Colon (tissue), 2 donors: ENCODE results near the gene EVA1A.

Experiments used
- FAIRE-seq: peaks from 2 replicates; lab custom pipeline; 2012; peaks lifted over from hg19 to GRCh38; lab: Jason Lieb, UNC
- donor health status: control.
- donor health status: control.

The EVA1A gene

DNA sequence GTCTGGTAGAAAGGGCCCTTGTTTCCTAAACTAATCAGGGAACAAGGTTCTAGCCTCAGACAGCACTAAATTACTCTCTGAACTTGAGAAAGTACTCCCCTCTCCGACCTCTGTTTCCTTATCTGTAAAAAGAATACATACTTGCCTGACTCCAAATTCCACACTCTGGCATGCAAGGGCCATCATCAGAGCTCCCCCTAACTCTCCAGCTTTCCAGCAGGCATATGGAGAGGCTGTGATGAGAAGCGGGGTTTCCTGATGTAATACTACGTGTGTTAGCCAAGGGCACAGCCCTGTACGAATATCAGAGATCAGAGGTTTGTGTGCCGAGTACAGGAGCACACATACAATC lies 1.8 kb upstream of the EVA1A start:
- FAIRE-seq: no peak

DNA sequence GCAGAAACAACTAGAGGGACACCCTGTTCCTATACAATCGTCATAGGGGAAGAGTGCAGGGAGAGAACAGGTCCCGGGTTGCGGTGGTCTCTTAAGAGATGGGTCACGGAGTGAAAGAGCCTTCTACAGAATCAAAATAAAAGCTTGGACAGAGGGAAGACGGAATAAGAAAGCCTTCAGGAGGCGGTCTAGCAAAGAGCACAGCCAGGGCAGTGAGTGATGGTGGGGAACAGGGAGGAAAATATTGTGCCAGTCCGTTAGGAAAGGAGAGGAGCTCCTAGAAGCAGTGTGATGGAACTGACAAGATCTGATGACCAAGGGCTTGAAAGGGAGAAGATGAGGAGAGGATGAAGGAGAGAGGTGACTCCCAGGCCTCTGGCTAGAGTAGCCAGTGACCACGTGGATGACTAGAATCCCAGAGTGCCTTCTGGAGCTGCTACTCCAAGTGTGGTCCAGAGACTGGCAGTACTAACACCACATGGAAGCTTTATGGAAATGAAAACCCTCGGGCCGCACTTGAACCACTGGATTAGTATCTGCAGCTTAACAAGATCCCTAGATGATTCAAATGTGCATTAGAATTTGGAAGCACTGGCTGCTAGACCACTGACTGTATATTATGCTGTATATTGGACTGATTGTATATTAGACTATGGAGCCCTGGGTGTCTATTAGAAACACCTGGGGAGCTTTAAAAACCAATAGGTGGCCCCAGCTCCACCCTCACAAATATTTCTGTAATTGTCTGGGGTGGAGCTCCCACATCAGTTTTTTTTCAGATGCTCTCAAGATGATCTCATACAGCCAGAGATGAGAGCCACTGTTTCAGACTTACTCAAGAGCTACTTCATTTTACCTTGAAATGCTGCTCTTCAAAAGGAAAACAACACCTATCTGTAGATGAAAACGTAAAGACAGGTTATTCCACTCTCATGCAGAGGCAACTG lies 1.1 kb upstream of the EVA1A start:
- FAIRE-seq: no peak

DNA sequence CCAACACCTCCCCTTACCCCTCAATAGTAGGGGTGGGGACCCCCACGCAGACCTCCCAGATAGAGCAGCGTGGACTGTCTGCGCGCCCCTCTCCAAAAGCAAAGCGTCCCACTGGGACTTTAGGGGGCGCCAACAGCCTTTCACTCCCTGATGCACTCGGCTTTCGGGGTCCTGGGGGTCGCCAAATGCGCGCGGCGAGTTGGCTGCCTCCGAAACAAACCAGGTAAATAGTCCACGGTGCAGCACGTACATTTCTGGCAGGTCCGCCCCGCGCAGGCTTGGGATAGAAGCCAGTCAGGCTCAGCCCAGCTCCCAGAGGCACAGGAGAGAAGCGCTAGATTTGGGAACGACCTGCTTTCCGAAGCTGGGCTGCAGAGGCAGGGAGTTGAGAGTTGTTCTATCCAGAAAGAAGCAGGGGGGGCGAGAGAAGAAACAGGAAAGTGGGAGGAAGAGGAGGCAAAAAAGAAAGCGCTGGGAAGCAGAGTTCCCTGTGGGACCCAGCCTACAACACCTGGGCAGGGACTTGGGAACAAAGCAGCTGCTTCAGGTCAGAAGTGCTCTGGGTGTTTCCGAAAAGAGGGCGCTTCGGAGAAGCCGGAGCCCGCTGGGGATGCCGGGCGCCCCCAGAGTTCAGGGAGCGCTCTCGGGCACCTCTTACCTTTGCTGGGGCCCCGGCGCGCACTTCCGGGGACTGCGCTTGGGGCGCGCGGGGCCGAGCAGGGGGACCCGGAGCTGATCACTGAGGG lies 544 bp downstream of the EVA1A start:
- no peak for FAIRE-seq

- no peak for FAIRE-seq
Observed at GRCh38 chr2:75559680-75560021, 1.1 kb downstream of the EVA1A start.

DNA sequence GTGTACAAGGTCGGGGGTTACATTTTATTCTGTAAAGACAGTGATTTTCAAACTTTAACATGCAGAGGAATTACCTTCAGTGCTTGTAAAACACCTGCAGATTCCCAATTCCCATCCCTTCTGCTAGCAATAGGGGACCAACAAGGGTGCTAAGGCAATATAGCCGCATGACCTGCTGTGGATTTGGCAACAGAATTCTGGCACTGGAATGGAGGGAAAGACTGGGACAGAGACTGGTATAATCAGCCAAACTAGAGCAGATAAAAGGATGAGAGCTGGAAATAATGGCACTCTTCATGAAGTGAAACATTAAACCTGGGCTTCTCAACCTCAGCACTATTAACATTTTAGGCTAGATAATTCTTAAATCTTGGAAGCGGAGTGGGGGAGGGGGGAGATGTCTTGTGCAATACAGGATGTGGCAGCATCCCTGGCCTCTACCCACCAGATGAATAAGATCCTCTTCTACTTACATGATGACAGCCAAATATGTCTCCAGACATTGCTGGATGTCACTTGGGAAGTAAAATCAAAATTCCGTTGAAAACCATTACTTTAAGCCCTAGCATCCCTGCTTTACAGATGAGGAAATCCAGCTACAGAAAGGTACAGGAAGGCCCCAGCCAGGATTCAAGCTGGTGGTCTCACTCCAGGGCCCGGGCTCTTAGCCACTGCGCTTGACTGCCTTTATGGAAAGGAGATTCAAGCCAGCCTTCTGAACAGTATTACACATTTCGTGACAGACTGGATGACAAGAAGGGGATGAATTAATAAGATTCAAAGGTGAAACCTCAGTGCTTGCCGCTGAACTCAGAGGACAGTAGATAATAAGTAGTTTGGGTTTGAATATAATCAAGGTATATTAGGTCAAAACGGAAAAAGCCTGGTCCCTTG lies 1.7 kb downstream of the EVA1A start:
- FAIRE-seq: no peak

- FAIRE-seq: no peak
Observed at GRCh38 chr2:75558136-75558535, 2.6 kb downstream of the EVA1A start.

GRCh38 chr2:75557474-75558133 lies 3.1 kb downstream of the EVA1A start:
- no peak for FAIRE-seq

DNA sequence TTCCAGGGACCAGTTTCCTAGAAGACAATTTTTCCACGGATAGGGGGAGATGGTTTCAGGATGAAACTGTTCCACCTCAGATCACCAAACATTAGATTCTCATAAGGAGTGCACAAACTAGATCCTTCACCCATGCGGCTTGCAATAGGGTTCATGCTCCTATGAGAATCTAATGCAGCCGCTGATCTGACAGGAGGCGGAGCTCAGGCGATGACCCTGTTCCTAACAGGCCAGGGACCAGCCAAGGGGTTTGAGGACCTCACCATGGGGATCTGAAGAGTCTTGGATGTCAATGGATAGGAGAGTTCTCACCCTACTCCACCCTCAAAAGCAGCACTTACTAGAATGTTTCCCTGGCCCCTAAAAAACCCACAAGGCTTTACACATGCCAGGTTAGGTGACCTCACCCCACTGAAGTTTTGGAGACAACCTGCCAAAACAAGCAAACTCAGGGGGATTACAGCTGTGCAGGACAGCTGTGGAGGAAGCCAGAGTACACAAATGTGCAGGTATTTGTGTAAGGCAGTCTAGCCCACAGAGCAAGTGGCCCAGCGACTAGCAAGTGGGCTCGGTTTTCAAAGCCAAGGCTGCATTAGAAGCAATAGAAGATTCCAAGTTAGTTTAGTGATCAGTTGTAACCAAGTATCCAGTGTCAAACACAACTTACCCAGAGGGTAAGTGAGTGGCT lies 3.9 kb downstream of the EVA1A start:
- no peak for FAIRE-seq

GRCh38 chr2:75555701-75556100 lies 5.0 kb downstream of the EVA1A start:
- FAIRE-seq: no peak

DNA sequence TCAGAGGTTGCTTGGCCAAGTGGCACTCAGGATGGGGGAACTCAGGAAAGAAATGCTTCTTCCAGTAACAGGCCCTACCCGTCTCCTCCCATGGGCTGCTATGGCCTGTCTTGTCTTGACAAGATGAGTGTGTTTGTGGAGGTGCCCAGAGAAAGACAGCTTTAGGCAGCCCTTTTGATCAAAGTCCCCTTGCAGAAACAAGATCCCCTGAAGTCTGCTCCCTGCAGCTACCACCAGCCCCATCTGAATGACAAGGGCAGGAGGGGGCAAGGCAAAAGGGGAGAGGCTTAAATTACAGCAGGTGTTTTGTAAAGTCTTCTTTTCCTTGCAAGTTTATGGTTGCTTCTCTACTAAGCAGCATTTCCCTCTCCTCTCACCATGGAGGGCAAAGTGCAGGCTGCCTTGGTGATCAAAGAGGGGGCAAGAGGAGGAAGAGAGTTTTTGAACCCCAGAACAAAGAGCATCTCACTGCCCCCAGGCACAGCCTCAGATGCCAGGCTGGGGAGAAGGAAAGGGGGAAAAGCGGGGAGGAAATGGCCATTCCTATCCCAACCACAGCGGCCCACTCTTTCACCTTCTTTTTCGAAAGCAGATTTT lies 6.7 kb downstream of the EVA1A start:
- no peak for FAIRE-seq

- FAIRE-seq: no peak
Observed at GRCh38 chr2:75552222-75552621, 8.5 kb downstream of the EVA1A start.

GRCh38 chr2:75551434-75551833 lies 9.3 kb downstream of the EVA1A start:
- FAIRE-seq: no peak

DNA sequence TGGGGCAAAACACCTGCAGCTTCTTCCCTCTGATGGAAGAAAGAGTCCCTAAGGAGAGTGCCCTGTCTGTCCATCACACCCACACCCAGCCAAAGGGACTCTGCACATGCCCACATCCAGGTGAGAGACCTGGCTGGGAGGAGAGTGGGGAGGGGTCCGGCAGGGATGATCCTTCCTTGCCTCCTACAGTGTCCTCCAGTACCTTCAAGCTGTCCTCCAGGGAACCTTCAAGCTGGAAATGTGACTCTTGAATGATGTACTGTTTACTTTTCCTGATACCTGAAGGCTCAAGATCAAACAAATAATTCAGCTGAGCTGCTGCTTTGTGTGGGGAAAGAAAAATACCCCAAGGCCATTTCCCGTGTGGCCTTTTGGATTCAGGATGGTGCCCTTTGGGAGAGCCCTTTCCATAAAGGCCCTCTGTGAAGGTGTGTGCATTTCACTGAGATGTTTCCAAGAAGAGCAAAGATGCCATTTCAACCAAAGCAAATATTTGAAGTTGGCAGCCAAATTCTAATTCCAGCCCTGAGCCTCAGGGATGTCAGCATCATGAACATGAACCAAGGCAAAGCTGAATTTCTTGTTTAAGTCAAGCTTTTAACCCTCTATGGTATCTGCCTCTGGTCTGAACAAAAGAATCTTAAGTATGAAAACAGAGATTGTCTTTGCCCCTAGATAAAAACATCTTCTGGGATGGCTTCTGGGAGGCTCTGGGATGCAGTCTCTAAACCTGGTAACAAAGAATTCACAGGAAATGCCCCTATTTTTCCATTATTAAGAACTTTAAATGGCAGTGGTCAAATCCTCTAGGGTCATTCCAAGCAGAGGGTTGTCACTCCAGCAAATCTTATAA lies 11.1 kb downstream of the EVA1A start:
- FAIRE-seq: no peak

DNA sequence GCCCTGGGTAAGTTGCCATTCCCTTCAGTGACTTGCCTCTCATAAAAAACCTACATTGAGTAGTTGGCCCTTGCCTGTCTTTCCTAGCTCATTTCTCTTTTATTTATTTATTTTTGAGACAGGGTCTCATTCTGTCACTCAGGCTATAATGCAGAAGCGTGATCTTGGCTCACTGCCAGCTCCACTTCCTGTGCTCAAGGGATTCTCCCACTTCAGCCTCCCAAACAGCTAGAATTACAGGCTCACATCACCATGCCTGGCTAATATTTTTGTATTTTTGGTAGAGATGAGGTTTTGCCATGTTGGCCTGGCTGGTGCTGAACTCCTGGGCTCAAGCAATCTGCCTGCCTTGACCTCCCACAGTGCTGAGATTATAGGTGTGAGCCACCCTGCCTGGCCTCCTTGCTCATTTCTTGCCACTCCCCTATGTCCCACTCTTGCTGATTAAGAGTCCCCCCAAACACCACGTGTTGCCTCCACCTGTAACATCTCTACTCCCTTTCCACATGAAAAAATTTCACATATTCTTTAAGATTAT lies 12.6 kb downstream of the EVA1A start:
- no peak for FAIRE-seq

DNA sequence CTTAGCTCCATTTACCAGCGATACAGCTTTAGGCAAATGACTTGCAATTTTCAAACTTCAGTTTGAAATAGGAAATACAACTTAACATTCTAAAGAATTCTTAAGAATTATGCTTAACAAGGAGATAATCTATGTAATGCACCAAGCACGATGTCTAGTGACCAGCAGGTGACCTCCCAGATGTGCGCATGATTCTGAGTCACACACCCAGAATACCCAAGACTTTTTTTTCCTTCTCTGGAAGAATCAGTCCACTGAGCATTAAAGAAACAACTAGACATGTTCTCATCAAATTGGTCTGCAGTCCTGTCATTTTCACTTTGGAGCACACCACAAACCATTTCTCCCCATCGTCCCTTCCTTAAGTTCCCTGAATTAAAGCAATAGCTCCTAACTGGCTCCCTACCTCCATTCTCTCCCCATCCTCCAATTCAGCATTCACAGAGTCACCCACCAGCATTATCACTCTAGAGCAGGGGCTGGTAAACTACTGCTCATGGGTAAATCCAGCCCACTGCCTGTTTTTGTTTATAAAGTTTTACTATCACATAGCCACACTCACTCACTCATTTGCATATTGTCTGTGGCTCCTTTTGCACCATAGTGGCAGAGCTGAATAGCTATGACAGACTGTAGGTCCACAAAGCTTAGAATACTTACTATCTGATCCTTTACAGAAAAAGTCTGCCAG lies 13.2 kb downstream of the EVA1A start:
- FAIRE-seq: no peak

GRCh38 chr2:75545922-75546321 lies 14.8 kb downstream of the EVA1A start:
- FAIRE-seq: no peak

DNA sequence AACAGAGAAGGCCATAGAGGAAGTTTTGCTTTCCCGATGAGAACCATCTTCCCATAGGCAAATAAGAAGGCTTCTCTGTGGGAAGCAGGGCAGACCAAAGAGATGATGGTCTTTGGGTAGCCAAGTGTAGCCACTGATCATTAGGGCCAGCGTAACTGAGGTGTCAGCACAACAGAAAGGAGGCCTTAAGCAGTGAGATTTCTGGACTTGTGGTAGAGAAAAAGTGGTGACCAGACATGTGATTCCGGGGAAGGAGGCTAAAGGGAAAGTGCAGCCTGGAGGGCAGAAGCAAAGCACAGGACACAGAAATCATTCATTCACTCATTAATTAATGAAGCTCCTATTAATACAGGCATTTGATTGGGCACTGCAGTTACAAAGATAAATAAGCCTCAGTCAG lies 15.4 kb downstream of the EVA1A start:
- FAIRE-seq: no peak

GRCh38 chr2:75543446-75543845 lies 17.3 kb downstream of the EVA1A start:
- FAIRE-seq: no peak

- no peak for FAIRE-seq
Observed at GRCh38 chr2:75541430-75541829, 19.3 kb downstream of the EVA1A start.
